ENCODE data around the gene RBM15. TPM values are rescaled to one million over a fixed set of nuclear protein-coding genes. Genes with fewer than 3 reads are reported as not detected.

Gene RBM15
- total RNA-seq, 4 donors from 2014 or later: 39.3 to 69.7 (median 48.0) TPM

DNA sequence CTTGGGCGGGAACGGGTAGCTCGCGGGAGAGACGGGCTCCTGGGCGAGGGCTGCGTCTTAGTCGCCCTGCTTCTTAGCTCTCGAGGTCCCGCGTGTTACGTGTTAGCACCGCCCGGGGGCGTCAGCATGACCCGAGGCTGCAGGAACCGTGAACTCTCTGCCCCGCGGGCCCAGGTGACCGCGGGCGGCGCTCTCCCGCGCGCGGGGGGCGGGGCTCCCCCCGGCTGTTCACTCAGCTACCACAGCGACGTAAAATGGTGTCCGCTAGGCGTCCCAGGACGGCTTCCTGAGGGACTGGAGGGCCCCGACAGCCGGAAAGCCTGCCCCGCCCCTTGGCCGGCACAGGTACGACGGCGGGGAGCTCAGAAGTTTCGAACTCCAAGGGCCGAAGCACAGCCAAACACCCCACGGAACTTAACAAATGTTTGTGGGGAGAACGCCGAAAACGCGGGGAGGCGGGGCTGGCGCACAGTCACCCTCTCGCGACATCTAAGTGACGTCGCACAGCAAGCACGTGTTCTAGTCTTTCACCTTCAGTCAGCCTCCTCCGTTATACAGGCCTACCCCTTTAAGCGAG, 780 bp upstream of the RBM15 start:
- H3K36me3 ChIP-seq: peaks cover 0 to 1% (median 0%) of the 10 kb centered on the region in 4 donors
- DNase-seq: peak; percentile 96
- intact Hi-C loops (cut with DNase I; ENCODE audit: low total_unique reads) (no loop called here), in situ Hi-C loops (cut with MboI; ENCODE audit: low pct_ligation_motif_present in 1 of 4, low pct_unique_long_range_greater_than_20kb in 1 of 4, low sequenced_read_pairs in 3 of 4) (loop anchor here in 1 of 4 donors (25.0 kb wide), 1 partner anchor 301 kb away; the partner anchor contains the start of gene STRIP1)
- WGBS, 2 donors (ENCODE audit: low coverage in 1 of 2): 1% methylated on average over 29 of the region's 57 CpGs; no CpG with 5 or more reads in 1 of the 2 donors
- TF ChIP-seq POLR2A (IDR thresholded peaks at IDR 0.05) (peak; percentile 87), POLR2AphosphoS5 (IDR thresholded peaks at IDR 0.05) (peak; percentile 45 to 84 (median 82)), EP300 (IDR thresholded peaks at IDR 0.05; ENCODE audit: low read depth) (peak; percentile 0)
- TF ChIP-seq, protein P1, sequence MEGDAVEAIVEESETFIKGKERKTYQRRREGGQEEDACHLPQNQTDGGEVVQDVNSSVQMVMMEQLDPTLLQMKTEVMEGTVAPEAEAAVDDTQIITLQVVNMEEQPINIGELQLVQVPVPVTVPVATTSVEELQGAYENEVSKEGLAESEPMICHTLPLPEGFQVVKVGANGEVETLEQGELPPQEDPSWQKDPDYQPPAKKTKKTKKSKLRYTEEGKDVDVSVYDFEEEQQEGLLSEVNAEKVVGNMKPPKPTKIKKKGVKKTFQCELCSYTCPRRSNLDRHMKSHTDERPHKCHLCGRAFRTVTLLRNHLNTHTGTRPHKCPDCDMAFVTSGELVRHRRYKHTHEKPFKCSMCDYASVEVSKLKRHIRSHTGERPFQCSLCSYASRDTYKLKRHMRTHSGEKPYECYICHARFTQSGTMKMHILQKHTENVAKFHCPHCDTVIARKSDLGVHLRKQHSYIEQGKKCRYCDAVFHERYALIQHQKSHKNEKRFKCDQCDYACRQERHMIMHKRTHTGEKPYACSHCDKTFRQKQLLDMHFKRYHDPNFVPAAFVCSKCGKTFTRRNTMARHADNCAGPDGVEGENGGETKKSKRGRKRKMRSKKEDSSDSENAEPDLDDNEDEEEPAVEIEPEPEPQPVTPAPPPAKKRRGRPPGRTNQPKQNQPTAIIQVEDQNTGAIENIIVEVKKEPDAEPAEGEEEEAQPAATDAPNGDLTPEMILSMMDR (IDR thresholded peaks at IDR 0.05): peak; percentile 52 to 96 (median 58)
- H3K4me1 ChIP-seq: peaks cover 28 to 73% (median 55%) of the 10 kb centered on the region in 4 donors
- no peaks in the 10 kb centered on the region for H3K27me3 ChIP-seq
- no peaks in the 10 kb centered on the region for H3K9me3 ChIP-seq
- H3K27ac ChIP-seq: peak overlapping the region; percentile 94 to 99 (median 97)
- H3K4me3 ChIP-seq: peak overlapping the region; percentile 51 to 96 (median 81)

DNA sequence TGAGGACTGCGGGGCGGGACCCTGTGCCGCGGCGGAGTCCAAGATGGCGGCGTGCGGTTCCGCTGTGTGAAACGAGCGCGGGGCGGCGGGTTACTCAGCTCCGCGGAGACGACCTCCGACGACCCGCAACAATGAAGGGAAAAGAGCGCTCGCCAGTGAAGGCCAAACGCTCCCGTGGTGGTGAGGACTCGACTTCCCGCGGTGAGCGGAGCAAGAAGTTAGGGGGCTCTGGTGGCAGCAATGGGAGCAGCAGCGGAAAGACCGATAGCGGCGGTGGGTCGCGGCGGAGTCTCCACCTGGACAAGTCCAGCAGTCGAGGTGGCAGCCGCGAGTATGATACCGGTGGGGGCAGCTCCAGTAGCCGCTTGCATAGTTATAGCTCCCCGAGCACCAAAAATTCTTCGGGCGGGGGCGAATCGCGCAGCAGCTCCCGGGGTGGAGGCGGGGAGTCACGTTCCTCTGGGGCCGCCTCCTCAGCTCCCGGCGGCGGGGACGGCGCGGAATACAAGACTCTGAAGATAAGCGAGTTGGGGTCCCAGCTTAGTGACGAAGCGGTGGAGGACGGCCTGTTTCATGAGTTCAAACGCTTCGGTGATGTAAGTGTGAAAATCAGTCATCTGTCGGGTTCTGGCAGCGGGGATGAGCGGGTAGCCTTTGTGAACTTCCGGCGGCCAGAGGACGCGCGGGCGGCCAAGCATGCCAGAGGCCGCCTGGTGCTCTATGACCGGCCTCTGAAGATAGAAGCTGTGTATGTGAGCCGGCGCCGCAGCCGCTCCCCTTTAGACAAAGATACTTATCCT, 430 bp downstream of the RBM15 start:
- in situ Hi-C loops (cut with MboI; ENCODE audit: low pct_ligation_motif_present in 1 of 4, low pct_unique_long_range_greater_than_20kb in 1 of 4, low sequenced_read_pairs in 3 of 4) (loop anchor here in 2 of 4 donors (5.0 to 25.0 kb wide), 3 partner anchors 63 to 302 kb away; partner anchors contain the start of genes LAMTOR5 (in 1 of the 2) and STRIP1 (in 1 of the 2)), intact Hi-C loops (cut with DNase I; ENCODE audit: low total_unique reads) (no loop called here)
- Histone ChIP-seq H3K4me1 (peaks cover 34 to 76% (median 62%) of the 10 kb centered on the region in 4 donors), H3K9me3 (no peaks in the 10 kb centered on the region), H3K36me3 (peaks cover 0 to 6% (median 0%) of the 10 kb centered on the region in 4 donors), H3K4me3 (peak overlapping the region; percentile 61 to 96 (median 93)), H3K27ac (peak overlapping the region; percentile 94 to 98 (median 96)), H3K27me3 (no peaks in the 10 kb centered on the region)
- peak; percentile 63 for DNase-seq
- TF ChIP-seq POLR2AphosphoS5 (IDR thresholded peaks at IDR 0.05): peak; percentile 80 to 94 (median 91)
- peak; percentile 85 for TF ChIP-seq POLR2A (IDR thresholded peaks at IDR 0.05)
- TF ChIP-seq EP300 (IDR thresholded peaks at IDR 0.05; ENCODE audit: low read depth): no peak
- TF ChIP-seq, protein P1 (IDR thresholded peaks at IDR 0.05): peak; percentile 44 to 94 (median 51)
- WGBS, 2 donors (ENCODE audit: low coverage in 1 of 2): 0% methylated on average over 15 to 73 of the region's 77 CpGs

DNA sequence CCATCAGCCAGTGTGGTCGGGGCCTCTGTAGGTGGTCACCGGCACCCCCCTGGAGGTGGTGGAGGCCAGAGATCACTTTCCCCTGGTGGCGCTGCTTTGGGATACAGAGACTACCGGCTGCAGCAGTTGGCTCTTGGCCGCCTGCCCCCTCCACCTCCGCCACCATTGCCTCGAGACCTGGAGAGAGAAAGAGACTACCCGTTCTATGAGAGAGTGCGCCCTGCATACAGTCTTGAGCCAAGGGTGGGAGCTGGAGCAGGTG, 961 bp downstream of the RBM15 start:
- Histone ChIP-seq H3K36me3 (peaks cover 0 to 6% (median 0%) of the 10 kb centered on the region in 4 donors), H3K27ac (peak overlapping the region; percentile 94 to 98 (median 96)), H3K4me1 (peaks cover 34 to 76% (median 62%) of the 10 kb centered on the region in 4 donors), H3K27me3 (no peaks in the 10 kb centered on the region), H3K4me3 (peak overlapping the region; percentile 61 to 96 (median 93)), H3K9me3 (no peaks in the 10 kb centered on the region)
- 7% methylated on average over 9 of the region's 9 CpGs; no CpG with 5 or more reads in 1 of the 2 donors for WGBS, 2 donors (ENCODE audit: low coverage in 1 of 2)
- TF ChIP-seq, protein P1 (IDR thresholded peaks at IDR 0.05): no peak
- TF ChIP-seq POLR2A (IDR thresholded peaks at IDR 0.05) (no peak), EP300 (IDR thresholded peaks at IDR 0.05; ENCODE audit: low read depth) (no peak), POLR2AphosphoS5 (IDR thresholded peaks at IDR 0.05) (no peak)
- in situ Hi-C loops (cut with MboI; ENCODE audit: low pct_ligation_motif_present in 1 of 4, low pct_unique_long_range_greater_than_20kb in 1 of 4, low sequenced_read_pairs in 3 of 4): loop anchor here in 2 of 4 donors (5.0 to 25.0 kb wide), 3 partner anchors 62 to 303 kb away; partner anchors contain the start of genes LAMTOR5 (in 1 of the 2) and STRIP1 (in 1 of the 2)
- intact Hi-C loops (cut with DNase I; ENCODE audit: low total_unique reads): no loop called here
- peak; percentile 29 for DNase-seq

All from transverse colon (tissue), 4 donors.